CD4-positive, alpha-beta T cell treated with Interleukin-4 for 1 hour (primary cell): Measurements from ENCODE around the gene CABCOCO1.
A peak's percentile ranks its signal among the peaks of the same experiment; 100 is the strongest.

Source experiments
- DNase-seq, 2 donors: peaks; one replicate each; pipeline ENCODE4 v3.0.0-alpha.2; 2020 to 2022

The CABCOCO1 gene

GRCh38 chr10:61758433-61758832 is 95.7 kb downstream of the CABCOCO1 start:
- DNase-seq = no peak

DNA sequence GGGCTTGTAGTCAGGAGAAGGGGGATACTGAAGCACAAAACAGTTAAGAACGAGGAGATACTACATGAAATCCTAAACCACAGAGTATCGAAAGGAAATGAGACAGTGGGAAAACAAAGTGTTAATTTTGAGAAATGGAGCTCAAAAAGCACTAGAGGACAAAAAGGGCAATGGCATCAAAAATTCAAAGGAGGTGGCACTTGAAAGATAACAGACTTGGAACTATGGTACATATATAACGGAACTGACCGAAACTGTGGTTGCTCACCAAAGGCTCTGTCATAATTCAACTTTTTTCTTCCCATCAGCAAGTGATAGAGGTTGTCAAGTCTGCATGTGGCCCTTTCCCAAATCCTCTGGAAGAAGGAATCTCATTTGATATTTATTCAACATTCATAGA is 97.0 kb downstream of the CABCOCO1 start:
- no peak for DNase-seq

GRCh38 chr10:61760943-61761824 is 98.5 kb downstream of the CABCOCO1 start:
- DNase-seq = no peak

DNA sequence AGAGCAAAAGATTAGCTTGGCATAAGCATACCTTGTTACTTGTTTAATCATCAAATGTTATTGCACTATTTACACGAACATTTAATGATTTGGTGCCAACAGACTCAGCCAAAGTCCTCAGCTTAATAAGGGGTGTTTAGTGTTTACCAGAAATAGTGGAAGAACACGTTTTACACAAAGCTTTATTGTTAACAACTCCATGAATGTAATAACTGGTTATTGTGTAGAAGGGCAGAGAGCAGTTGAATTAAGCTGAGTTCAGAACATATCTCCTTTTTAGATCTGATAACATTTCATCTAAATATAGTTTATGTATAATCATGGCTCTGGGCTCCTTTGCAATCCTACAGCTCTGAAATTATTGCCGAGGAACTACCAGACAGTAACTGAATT is 99.1 kb downstream of the CABCOCO1 start:
- DNase-seq = no peak

- no peak for DNase-seq
These were observed 101.0 kb downstream of the CABCOCO1 start for GRCh38 chr10:61763778-61764177.

DNA sequence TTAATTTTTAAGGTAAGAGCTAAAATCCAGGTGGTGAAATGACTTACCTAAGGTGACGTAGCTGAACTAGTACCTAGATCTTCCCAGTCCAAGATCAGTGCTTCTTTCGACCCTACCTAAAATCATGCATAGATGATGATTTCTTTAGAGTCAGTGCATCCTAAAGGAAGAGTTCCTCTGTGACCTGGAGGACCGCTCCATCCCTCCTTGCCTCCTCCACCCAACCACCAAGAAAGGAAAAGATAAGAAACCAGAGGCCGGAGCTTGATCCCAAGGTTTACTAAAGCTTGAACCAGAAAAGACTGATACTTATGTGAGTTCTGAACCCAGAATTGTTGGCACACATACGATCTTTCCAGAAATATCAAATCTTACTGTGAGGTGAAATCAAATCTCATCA is 101.8 kb downstream of the CABCOCO1 start:
- DNase-seq = no peak

- DNase-seq = peak in 1 of 2 donors; percentile 25
These were observed 102.7 kb downstream of the CABCOCO1 start for GRCh38 chr10:61765176-61766087.

DNA sequence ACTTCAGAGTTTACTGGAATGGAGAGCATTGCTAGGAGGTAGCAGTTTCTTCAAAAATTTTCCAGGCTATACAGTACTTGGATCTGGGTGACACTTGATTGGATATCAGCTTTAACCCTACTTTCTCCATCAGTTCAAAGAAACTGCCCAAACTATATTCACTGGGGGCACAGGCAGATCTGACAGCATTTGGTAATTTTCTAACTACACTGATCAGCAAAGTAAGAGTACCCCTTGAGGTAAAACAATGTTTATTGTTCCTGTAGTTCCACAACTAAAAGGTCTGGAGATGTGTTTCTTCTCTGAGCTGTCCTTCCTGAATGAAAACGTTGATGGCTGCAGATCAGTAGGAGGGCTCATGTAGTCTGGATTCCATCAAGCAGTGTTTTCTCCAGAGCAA is 104.2 kb downstream of the CABCOCO1 start:
- no peak for DNase-seq

GRCh38 chr10:61774031-61774430 is 111.3 kb downstream of the CABCOCO1 start:
- no peak for DNase-seq

GRCh38 chr10:61775111-61775510 is 112.4 kb downstream of the CABCOCO1 start:
- DNase-seq = no peak

- DNase-seq = no peak
These were observed 114.0 kb downstream of the CABCOCO1 start for GRCh38 chr10:61776615-61777266.

DNA sequence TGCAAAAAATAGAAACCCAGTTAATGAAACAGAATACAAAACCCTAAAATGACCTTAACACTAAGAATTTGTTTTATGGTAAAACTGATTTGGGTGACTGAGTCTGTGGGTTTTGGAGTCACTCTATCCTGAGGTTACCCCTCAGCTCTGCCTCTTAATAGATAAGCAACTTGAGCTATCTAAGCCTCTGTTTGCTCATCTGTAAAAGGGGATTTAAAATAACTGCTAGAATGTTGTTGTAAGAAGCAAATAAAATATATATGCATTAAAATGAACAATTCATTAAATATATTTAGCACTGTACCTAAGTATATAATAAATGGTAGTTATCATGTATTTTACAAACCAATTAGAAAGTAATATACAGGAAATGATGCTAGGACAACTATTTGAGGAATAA is 115.4 kb downstream of the CABCOCO1 start:
- DNase-seq = no peak

DNA sequence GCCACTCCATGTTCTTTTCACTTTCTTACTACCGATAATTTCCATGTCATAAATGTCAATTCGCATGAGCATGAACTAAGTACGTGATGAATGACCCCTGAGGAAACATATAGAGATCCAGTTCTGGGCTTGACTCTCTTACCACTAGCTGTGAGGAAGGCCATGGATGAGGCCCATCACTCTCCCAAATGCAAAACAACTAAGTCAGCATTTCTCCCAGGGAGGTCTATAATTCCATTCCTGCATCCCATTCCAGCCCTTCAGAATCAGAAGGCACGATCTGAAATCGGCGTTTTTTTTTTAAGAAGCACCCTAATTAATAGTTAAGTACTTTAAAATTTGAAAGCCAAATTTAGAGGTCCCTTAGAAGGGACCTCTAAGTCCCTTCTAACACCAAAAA is 116.5 kb downstream of the CABCOCO1 start:
- DNase-seq = no peak

DNA sequence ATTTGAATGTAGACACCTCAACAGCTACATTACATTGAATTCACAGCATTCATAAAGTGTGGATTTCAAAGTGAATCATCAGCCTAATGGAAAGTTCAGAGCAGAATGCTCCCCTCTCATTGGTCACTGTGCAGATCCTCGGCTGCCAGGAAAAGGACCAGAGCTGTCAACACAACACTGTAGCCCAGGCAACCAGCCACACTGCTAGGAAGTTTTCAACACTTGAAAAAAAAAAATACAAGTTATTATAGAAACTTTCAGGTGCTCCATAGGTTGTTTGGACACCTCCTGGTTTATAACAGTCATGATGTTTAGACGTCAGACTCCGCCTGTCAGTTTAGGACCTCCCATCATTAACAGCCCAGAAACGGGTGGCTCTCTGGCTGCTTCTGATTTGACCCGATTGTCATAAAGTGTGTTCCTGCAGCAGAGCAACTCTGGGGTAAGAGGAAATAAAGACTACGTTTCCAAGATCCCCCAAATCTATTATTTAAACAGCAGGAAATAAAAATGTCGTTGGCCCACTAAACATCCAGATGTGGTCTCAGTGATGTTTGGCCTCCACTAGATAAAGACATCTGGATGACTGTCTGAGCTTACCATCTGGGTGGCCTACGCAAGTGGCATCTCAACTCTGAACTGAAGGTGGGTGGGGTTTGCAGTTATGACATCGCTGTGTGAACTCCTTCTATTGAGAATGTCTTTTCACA is 117.4 kb downstream of the CABCOCO1 start:
- peak in 1 of 2 donors; percentile 35 for DNase-seq

- no peak for DNase-seq
These were observed 118.0 kb downstream of the CABCOCO1 start for GRCh38 chr10:61780732-61781131.

DNA sequence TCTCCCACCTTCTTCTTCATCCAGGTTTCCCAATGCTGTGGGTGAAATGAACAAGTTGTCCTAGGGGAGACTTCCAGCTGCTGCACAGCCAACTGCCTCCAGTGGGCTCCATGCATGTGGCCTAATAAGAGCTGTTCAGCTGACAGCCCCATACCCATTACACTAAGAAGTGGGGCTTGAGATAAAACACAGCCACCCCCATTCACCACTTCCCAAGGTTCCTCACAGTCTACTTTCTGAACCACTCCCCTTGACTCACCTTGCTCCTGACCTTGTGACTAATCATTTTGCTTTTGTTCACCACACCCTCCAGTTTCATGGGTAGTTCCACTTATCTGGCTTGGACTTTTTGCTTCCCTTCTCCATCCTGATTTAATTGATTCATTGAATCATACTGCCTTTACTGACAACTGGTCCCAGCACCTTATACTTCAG is 119.3 kb downstream of the CABCOCO1 start:
- DNase-seq = no peak

DNA sequence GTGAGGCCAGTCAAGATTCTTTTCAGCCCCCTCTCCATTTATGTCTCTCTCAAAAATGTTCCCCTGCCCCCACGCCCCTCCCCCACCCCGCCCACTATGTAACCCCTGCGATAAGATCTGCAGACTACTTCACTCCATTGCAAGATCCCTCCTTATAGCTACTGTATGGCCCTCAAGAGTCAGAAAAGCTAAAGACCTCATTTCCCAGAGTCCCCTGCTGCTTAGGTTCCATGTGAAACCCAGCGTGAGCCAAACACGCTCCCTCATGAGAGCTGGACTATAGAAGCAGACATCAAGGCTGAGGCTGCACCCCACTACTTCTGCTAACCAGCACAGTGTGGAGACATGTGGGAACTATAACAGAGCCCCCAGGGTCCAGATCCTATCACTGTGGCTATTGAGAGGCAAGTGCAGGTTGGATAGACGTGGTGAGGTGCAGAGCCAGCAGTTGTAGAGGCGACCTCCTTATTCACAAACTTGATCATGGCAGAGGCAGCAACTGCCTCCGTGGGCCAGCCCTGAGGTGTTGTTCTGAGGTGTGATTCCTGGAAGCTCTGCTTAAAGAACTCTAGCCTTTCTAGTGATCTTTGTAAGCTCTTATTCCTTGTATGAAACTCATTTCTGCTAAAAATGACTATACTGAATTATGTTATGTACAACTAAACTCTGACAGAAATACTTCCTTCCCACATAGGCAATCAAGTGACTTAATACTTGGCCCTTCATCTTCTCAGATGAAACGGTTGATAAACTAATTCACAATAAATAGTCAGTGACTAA is 121.8 kb downstream of the CABCOCO1 start:
- DNase-seq = no peak

GRCh38 chr10:61785473-61786105 is 122.9 kb downstream of the CABCOCO1 start:
- no peak for DNase-seq

DNA sequence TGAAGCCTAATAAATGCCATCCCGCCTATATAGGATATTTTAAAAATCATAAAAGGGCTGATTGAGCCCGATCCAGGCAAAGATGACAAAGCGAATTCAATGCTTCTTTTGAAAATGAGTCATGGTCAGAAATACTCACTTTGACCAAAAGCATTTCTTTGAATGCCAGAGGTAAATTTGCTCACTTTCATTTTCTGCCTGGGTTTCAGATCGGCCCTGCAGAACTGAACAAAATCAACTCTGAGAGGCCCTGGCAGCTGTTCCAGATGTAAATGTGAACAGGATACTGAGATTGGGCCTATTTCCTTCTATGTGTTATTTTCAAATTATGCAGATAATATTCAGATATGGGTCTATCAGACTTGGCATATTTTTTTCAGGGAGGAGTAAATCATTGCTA is 124.0 kb downstream of the CABCOCO1 start:
- no peak for DNase-seq

DNA sequence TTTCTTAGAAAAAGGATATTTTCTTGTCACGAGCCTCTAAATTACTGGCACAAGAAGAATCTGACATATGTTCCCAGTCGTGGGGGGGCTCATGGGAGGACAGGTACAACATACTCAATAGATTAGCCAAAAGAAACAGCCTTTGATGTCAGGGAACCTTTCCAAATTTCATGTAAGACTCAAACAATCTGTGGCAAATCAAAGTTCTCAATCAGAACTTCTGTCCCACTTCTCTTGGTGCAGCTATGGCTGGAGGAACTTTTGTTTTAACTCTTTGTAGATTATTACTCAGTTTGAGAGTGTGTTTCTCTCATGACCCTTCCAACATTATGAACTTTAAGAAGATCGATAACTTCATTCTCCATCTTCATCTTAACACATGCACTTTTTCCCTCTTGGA is 124.4 kb downstream of the CABCOCO1 start:
- DNase-seq = no peak

- no peak for DNase-seq
These were observed 126.3 kb downstream of the CABCOCO1 start for GRCh38 chr10:61789031-61789430.
